HG03457 (cell line): ENCODE measurements around the gene KIF3B.
"Not testable (repeated sequence)": the region's sequence is repeated elsewhere in the genome, so short reads cannot be mapped to it uniquely, and the experiment has no call there.

Experiments
- ATAC-seq: cut with Tn5 transposase; IDR thresholded peaks from one replicate; pipeline ENCODE4 v1.9.1; 2021; ENCODE audit warnings: moderate number of reproducible peaks; ENCODE audit not compliant: unreplicated experiment

Gene KIF3B

GRCh38 chr20:32327087-32327681, 49.7 kb downstream of the KIF3B start:
- no peak for ATAC-seq

DNA sequence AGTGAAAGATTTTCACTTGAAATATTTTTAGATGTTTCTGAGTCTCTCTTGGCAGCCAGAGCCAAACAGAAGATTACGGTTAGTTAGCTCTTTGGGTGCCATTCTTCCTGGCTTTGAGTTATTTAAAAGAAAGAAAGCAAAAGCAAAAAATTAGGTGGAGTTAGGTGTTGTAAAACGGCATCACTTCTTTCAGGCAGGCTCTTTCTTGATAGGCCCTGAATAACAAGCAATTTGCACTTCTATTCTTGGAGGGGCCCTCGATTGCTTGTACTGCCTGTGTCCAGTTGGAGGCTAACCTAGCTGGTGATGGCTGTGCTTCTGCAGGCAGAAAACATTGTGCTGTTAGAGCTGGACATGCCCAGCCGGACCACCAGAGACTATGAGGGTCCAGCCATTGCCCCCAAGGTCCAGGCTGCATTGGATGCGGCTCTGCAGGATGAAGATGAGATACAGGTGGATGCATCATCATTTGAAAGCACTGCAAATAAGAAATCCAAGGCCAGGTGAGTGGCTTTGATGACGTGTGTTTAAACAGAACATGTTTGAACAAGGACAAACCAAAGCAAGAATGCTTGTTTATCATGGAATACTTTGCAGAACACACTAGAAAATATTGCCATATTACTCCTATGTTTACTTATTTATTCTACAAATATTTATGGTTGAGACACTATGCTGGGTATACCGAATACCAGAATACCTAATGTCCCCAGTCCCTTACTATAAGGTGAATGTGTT, 52.5 kb downstream of the KIF3B start:
- no peak for ATAC-seq

GRCh38 chr20:32330555-32330897, 53.1 kb downstream of the KIF3B start:
- no peak for ATAC-seq

DNA sequence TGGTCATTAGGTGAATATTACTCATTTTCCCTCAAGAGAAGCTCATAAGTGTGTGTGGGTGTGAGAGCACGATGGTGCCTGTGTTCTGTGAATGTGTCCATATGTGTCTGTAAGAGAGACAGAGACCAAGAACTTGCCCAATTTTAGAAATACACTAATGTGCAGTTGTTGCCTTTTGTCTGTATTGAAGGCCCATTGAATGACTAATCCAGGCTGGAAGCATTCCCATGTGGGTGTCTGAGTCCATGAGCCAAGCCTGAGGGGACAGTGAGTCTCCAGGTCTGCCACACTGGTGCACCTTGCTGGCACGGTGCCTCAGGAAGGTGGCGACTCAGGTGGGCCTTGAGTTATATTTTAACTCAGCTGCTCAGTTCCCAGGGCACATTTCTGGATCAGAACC, 55.2 kb downstream of the KIF3B start:
- no peak for ATAC-seq

- ATAC-seq, result no peak
Observed at GRCh38 chr20:32333181-32333987, 55.9 kb downstream of the KIF3B start.

DNA sequence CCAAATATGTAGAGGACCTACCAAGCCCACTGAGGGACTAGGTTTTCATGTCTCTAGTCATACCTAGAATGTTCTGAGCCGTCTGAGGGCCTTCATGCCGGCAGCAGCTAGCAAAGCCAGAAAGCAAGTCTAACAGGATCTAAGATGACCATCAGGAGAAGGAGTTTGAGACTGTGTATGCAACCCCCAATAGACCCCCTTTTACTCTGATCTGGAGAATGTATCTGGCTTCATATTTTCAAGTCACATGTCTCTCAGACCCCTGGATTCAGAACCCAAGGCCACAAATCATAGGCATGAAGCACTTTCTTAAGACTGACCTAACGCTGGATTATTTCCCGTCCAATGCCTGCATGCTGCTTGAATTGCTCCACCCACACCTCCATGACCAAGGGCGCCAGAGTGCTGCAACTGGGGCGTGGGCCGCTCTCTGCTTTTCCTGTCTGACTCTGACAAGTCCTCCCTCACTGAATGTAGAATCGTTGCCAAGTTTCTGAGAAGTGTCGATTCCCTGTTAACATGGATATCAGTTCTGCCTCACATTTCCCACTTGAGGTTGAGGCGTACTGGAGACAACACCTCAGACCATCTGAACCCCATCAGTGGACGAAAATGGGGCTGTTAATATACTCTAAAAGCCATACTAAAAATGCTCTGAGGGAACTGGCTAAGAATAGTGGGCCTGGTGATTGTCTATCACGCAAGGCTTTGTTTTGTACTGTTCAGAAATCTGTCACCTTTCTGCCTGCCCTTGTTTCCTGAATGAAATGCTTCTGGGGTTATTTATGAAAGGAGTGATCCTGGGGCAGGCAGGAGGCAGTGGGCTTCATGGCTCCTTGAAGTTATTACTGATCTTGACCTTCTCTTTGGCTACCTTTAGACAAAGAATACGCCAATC, 56.8 kb downstream of the KIF3B start:
- ATAC-seq, result no peak

DNA sequence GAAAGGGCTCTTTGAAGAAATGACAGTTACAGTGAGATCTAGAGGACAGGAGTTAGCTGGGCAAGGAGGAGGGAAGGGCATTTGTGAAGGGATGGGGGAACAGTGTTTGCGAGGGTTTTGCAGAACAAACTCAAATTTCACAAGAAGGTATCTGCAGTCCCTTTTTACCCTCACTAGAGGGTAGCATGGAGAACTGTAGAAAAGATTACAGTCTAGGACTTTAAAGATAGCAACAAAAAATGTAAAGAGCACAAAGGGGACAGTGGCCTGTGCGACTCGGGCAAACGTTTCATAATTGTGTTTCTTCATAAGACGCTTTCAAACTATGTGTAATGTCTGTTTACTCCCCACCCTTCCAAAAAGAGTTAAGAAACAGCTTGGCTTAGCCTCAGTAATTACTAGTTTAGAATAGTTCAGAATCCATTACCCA, 59.5 kb downstream of the KIF3B start:
- no peak for ATAC-seq

- no peak for ATAC-seq
Observed at GRCh38 chr20:32337937-32338661, 60.6 kb downstream of the KIF3B start.

DNA sequence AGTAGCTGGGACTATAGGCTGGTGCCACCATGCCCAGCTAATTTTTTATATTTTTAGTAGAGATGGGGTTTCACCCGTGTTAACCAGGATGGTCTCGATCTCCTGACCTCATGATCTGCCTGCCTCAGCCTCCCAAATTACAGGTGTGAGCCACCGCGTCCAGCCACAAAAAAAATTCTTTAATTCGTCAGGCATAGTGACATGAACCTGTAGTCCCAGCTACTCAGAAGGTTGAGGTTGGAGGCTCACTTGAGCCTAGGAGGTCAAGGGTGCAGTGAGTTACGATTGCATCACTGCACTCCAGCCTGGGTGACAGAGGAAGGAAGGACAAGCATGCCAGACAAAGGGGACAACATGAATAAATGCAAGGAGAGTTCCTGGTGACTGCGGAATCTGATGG, 61.2 kb downstream of the KIF3B start:
- no peak for ATAC-seq

DNA sequence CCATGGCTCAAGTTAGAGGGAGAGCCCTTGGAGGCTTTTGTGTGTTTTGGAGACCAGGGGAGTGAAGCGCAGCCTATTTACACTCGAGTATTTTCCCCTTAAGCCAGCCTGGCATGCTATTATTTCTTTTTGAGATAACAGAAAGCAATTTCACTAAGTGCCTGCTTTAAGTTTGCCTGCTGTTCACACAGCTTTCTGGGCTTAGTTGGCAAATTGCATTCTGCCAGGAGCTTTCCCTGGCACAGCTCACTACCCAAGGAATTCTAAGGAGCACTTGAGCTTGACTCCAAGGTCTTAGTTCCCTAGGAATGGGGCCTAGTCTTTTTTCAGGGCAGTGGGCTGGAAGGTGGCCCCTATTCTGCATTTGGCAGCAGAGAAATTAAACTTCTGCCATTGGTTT, 61.7 kb downstream of the KIF3B start:
- ATAC-seq, result no peak

DNA sequence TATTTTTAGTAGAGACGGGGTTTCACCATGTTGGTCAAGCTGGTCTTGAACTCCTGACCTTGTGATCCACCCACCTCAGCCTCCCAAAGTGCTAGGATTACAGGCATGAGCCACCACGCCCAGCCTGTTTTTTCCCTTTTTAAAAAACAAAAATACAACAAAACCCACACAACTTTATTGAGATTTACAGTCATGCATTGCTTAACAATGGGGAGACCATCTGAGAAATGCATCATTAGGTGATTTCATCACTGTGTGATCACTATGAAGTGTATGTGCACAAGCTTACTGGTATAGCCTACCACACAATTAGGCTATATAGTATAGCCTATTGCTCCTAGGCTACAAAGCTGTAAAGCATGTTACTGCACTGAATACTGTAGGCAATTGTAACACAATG, 63.6 kb downstream of the KIF3B start:
- not testable (repeated sequence) for ATAC-seq

GRCh38 chr20:32343439-32343838, 66.0 kb downstream of the KIF3B start:
- no peak for ATAC-seq

DNA sequence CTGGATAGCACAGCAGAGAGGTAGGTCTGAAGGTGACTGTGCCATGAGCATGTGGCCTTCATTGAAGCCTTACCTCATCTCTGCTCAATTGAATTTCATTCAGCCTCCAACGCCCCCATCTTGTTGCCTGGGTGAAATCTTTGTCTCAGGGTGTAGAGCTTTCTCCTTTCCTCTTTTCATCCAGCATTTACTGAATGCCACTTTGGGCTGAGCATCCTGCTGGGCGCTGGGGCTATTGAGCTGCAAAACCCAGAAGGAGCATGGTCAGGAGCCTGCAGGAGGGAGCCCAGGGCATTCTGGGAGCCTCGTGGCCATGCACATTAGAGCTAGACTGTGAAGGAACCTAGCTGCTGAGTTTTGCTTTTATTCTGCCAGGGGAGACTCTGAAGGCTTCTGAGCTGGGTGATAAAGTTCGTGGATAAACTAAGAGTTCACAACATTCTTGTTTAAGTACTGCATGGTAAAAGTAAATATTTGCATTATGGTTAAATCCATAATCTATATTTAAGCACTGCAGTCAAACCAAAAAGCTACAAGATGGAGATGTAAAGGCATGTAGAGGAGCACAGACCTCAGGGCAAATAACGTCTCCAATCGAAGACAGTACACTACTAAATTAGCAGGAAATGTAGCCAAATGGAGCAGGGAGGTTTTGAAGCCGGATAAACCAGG, 67.5 kb downstream of the KIF3B start:
- no peak for ATAC-seq

- ATAC-seq, result no peak
Observed at GRCh38 chr20:32348207-32348606, 70.8 kb downstream of the KIF3B start.

DNA sequence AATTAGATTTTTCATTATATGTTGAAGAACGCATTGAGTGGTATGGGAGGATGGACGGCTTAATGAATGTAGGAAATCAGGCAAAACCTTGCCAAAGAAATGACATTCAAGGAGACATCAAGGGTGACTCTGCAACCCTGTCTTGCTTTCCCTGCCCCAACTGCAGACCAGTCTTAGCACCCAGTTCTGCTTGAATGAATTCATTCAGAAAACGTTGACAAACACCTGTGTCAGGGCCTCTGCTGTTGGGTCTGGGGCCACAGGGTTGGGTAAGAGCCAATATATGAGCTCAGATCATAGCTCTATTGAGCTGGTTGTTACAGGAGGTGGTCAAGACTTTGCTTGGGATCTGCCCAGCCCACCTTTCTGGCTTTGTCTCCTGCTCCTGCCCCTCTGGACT, 73.0 kb downstream of the KIF3B start:
- ATAC-seq, result no peak

DNA sequence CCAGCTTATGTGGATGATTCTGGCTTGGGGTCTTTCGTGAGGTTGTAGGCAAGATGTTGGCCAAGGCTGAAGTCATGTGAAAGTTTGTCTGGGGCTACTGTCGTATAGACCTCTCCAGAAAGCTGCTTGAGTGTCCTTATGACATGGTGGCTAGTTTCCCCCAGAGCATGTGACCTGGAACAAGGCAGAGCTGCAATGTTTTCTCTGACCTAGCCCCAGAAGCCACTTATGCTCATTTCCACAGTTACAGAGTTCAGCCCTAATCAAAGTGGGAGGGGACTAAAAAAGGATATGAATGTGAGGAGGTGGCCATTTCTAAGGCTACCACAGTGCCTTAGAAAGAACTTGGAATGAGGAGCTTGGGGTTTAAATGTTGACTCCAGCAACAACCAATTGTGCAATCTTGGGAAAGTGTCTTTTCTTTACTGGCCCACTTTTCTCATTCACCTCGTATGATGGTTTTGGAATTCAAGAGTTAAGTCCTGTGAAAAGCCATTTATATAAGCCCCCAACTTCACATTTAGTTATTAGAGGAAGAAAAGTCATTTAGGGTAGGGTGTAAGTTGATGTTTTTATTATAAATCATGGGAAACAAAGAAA, 74.8 kb downstream of the KIF3B start:
- no peak for ATAC-seq

DNA sequence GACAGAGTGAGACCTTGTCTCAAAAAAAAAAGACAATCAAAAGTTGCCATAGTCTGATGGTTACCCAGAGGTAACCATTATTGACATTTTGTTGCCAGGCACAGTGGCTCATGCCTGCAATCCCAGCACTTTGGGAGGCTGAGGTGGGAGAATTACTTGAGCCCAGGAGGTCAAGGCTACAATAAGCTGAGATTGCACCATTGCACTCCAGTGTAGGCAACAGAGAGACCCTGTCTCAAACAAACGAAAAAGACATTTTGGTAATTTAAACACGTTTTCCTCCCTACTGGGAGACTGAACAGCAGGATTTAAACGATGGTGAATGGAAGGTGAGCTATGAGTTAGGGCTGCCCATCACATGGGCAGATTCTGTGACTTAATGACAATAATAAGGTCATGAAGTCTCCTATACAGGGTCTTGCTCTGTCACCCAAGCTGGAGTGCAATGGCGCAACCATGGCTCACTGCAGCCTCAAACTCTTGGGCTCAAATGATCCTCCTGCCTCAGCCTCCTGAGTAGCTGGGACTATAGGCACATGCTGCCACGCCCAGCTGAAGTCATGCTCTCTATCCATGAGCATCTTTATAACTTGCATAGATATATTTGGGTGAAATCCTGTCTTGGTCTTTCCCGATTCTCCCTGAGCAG, 76.5 kb downstream of the KIF3B start:
- ATAC-seq, result no peak

GRCh38 chr20:32354592-32355416, 77.4 kb downstream of the KIF3B start:
- no peak for ATAC-seq
